Brain microvascular endothelial cell (primary cell): ENCODE measurements around the gene MFRP.

ENCODE experiments used
- DNase-seq: peaks from one replicate; pipeline ENCODE4 v3.0.0-alpha.2; 2020
- H3K27ac ChIP-seq: fragments of 250-450 bp; sonication (Bioruptor Pico); 2 replicates; pipeline ENCODE4 v1.5.1; 2020; ENCODE audit warnings: mild to moderate bottlenecking, moderate library complexity
- H3K27me3 ChIP-seq: fragments of 250-450 bp; sonication (Bioruptor Pico); replicated peaks from 2 replicates; pipeline ENCODE4 v1.5.1; 2020; ENCODE audit warnings: mild to moderate bottlenecking
- H3K36me3 ChIP-seq: fragments of 250-450 bp; sonication (Bioruptor Pico); replicated peaks from 2 replicates; pipeline ENCODE4 v1.5.1; 2020; ENCODE audit warnings: mild to moderate bottlenecking
- H3K4me3 ChIP-seq: 2 replicates; pipeline ENCODE4 v1.5.1; 2011; ENCODE audit warnings: low read depth, mild to moderate bottlenecking, control low read depth, low read length, moderate library complexity
- CTCF ChIP-seq: IDR thresholded peaks from 2 replicates; pipeline ENCODE4 v1.5.1; 2011; ENCODE audit warnings: low read depth, mild to moderate bottlenecking, moderate library complexity, low read length, control low read depth, inconsistent platforms; ENCODE audit errors: missing control alignments
- in situ Hi-C: cut with HindIII; loops from 2 replicates; pipeline ENCODE4 v1.10.0; 2017; ENCODE audit warnings: low sequenced_read_pairs, low pct_ligation_motif_present

Gene MFRP

GRCh38 chr11:119297938-119298337 lies 48.6 kb downstream of the MFRP start:
- no peak for DNase-seq
- H3K27ac ChIP-seq, result no peak overlapping the region
- H3K36me3 ChIP-seq, result peaks cover 38% of the 10 kb centered on the region
- no peak for TF ChIP-seq CTCF
- no peak overlapping the region for H3K4me3 ChIP-seq
- no peaks in the 10 kb centered on the region for H3K27me3 ChIP-seq
- in situ Hi-C loops, result no loop called here

GRCh38 chr11:119295178-119295577 lies 51.3 kb downstream of the MFRP start:
- TF ChIP-seq CTCF, result peak; percentile 17
- in situ Hi-C loops, result no loop called here
- DNase-seq, result no peak
- Histone ChIP-seq H3K27ac (no peak overlapping the region), H3K4me3 (no peak overlapping the region), H3K36me3 (peaks cover 37% of the 10 kb centered on the region), H3K27me3 (no peaks in the 10 kb centered on the region)

- no peak for DNase-seq
- Histone ChIP-seq H3K27me3 (no peaks in the 10 kb centered on the region), H3K27ac (no peak overlapping the region), H3K4me3 (no peak overlapping the region), H3K36me3 (peaks cover 26% of the 10 kb centered on the region)
- in situ Hi-C loops, result no loop called here
- TF ChIP-seq CTCF, result no peak
Observed at GRCh38 chr11:119293461-119293860, 53.0 kb downstream of the MFRP start.

- no peak overlapping the region for H3K27ac ChIP-seq
- no peaks in the 10 kb centered on the region for H3K27me3 ChIP-seq
- TF ChIP-seq CTCF, result no peak
- in situ Hi-C loops, result no loop called here
- no peak for DNase-seq
- peaks cover 21% of the 10 kb centered on the region for H3K36me3 ChIP-seq
- H3K4me3 ChIP-seq, result no peak overlapping the region
Observed at GRCh38 chr11:119290894-119291497, 55.5 kb downstream of the MFRP start.
